C1 segment of cervical spinal cord (tissue), 14 donors: ENCODE results near the gene TPGS1.

Experiments
- DNase-seq, 14 donors: peaks; one replicate each; lab custom pipeline; 2025; lab: John Stamatoyannopoulos, UW

Gene TPGS1

GRCh38 chr19:495402-496111 lies 11.7 kb upstream of the TPGS1 start:
- DNase-seq = no peak

- no peak for DNase-seq
These were observed 11.1 kb upstream of the TPGS1 start, which contains the start of gene MADCAM1 for GRCh38 chr19:496112-496665. Gene MADCAM1, plus strand, starts transcription at chr19:496486. Its CDS starts 14 bp downstream, at chr19:496500.

- no peak for DNase-seq
These were observed 10.3 kb upstream of the TPGS1 start for GRCh38 chr19:496986-497385.

GRCh38 chr19:497491-497868 lies 9.8 kb upstream of the TPGS1 start:
- no peak for DNase-seq

- DNase-seq = no peak
These were observed 9.3 kb upstream of the TPGS1 start for GRCh38 chr19:497869-498510.

GRCh38 chr19:498511-498891 lies 8.8 kb upstream of the TPGS1 start:
- no peak for DNase-seq

- no peak for DNase-seq
These were observed 8.2 kb upstream of the TPGS1 start for GRCh38 chr19:498977-499623.

GRCh38 chr19:501646-502045 lies 5.7 kb upstream of the TPGS1 start:
- DNase-seq = no peak

- DNase-seq = no peak
These were observed 2.7 kb upstream of the TPGS1 start for GRCh38 chr19:504616-505015.

GRCh38 chr19:506404-507285 lies 652 bp upstream of the TPGS1 start:
- DNase-seq = peak; percentile 91 to 100 (median 99)

- DNase-seq = no peak
These were observed 1.2 kb downstream of the TPGS1 start for GRCh38 chr19:508204-509150.

GRCh38 chr19:510606-511100 lies 3.4 kb downstream of the TPGS1 start:
- DNase-seq = peak in 12 of 14 donors; percentile 3 to 64 (median 26)

- no peak for DNase-seq
These were observed 4.0 kb downstream of the TPGS1 start for GRCh38 chr19:511101-511851.

- DNase-seq = no peak
These were observed 5.5 kb downstream of the TPGS1 start for GRCh38 chr19:512547-513365.

GRCh38 chr19:513368-514165 lies 6.3 kb downstream of the TPGS1 start:
- DNase-seq = no peak

GRCh38 chr19:514166-514663 lies 6.9 kb downstream of the TPGS1 start:
- no peak for DNase-seq
